Measurements from ENCODE around the gene GLIS2. TPM values are rescaled to one million over a fixed set of nuclear protein-coding genes. Genes with fewer than 3 reads are reported as not detected.

The GLIS2 gene
- total RNA-seq, 1 experiment from 2014 or later, result 2.1 TPM

GRCh38 chr16:4369007-4369733 is 53.3 kb downstream of the GLIS2 start:
- intact Hi-C loops (cut with micrococcal nuclease), result no loop called here
- no peaks in the 10 kb centered on the region for H3K9me2 ChIP-seq (replicated peaks; ENCODE audit: low read length)
- H3K4me3 ChIP-seq (ENCODE audit: low read length), result no peak overlapping the region
- peak overlapping the region; percentile 51 for H3K4me2 ChIP-seq (ENCODE audit: low read length)
- no TSS peak for BruUV-seq (replicated peaks)
- no peak overlapping the region for H2AFZ ChIP-seq (ENCODE audit: low read length)
- peak overlapping the region; percentile 32; the same call in 1 of the 2 replicates for H3K27ac ChIP-seq (ENCODE audit: low read length)
- H3K9ac ChIP-seq (ENCODE audit: low read length), result no peak overlapping the region
- H3K79me2 ChIP-seq (ENCODE audit: low read length), result peaks cover 10% of the 10 kb centered on the region
- ChIA-PET CTCF (no interaction called here), POLR2A (ENCODE audit: unreplicated experiment) (interaction anchor here (0.6 kb wide), 1 partner anchor 9 kb away, joined by 4 read pairs; no protein-coding TSS in a partner anchor)
- H3F3A ChIP-seq (ENCODE audit: low read length, unreplicated experiment), result no peaks in the 10 kb centered on the region
- TF ChIP-seq EZH2 (IDR thresholded peaks at IDR 0.05; ENCODE audit: low read length, unreplicated experiment) (no peak), CTCF (conservative IDR thresholded peaks at IDR 0.05; ENCODE audit: low read depth, low read length) (no peak), EZH2phosphoT487 (IDR thresholded peaks at IDR 0.05; ENCODE audit: borderline replicate concordance, low read length) (no peak)
- H3K9me3 ChIP-seq (ENCODE audit: low read length), result no peaks in the 10 kb centered on the region
- DNase-seq (peak; percentile 83), ATAC-seq (peak; percentile 72)
- H3K4me1 ChIP-seq (ENCODE audit: insufficient read depth, low read length), result peaks cover 52% of the 10 kb centered on the region
- no peaks in the 10 kb centered on the region for H3K27me3 ChIP-seq (ENCODE audit: low read length)
- H4K20me1 ChIP-seq (ENCODE audit: low read length), result peaks cover 5% of the 10 kb centered on the region; the same call in 1 of the 2 replicates
- no peaks in the 10 kb centered on the region for H3K36me3 ChIP-seq (ENCODE audit: low read depth, low read length)

- Histone ChIP-seq H3K4me3 (ENCODE audit: low read length) (no peak overlapping the region), H3K9ac (ENCODE audit: low read length) (no peak overlapping the region), H3K4me1 (ENCODE audit: insufficient read depth, low read length) (peaks cover 61% of the 10 kb centered on the region), H3K36me3 (ENCODE audit: low read depth, low read length) (no peaks in the 10 kb centered on the region), H3K9me2 (replicated peaks; ENCODE audit: low read length) (no peaks in the 10 kb centered on the region), H3K79me2 (ENCODE audit: low read length) (peaks cover 16% of the 10 kb centered on the region), H3K27me3 (ENCODE audit: low read length) (no peaks in the 10 kb centered on the region), H3F3A (ENCODE audit: low read length, unreplicated experiment) (no peaks in the 10 kb centered on the region), H3K27ac (ENCODE audit: low read length) (no peak overlapping the region), H2AFZ (ENCODE audit: low read length) (no peak overlapping the region), H3K9me3 (ENCODE audit: low read length) (no peaks in the 10 kb centered on the region), H3K4me2 (ENCODE audit: low read length) (no peak overlapping the region), H4K20me1 (ENCODE audit: low read length) (peaks cover 9% of the 10 kb centered on the region; the same call in 1 of the 2 replicates)
- no TSS peak for BruUV-seq (replicated peaks)
- intact Hi-C loops (cut with micrococcal nuclease), result no loop called here
- CTCF ChIA-PET, result no interaction called here
- TF ChIP-seq CTCF (conservative IDR thresholded peaks at IDR 0.05; ENCODE audit: low read depth, low read length) (no peak), EZH2 (IDR thresholded peaks at IDR 0.05; ENCODE audit: low read length, unreplicated experiment) (no peak), EZH2phosphoT487 (IDR thresholded peaks at IDR 0.05; ENCODE audit: borderline replicate concordance, low read length) (no peak)
- POLR2A ChIA-PET (ENCODE audit: unreplicated experiment), result no interaction called here
- DNase-seq, result no peak
- ATAC-seq, result no peak
Observed at GRCh38 chr16:4370151-4370550, 54.3 kb downstream of the GLIS2 start.
